Erythroblast (primary cell): ENCODE data around the gene PNMA3.
"Not testable (repeated sequence)": the region's sequence is repeated elsewhere in the genome, so short reads cannot be mapped to it uniquely, and the experiment has no call there.

Experiments used
- GATA1 ChIP-seq: IDR thresholded peaks from 2 replicates; pipeline ENCODE4 v1.6.1; 2011; ENCODE audit warnings: low read depth, mild to moderate bottlenecking, control low read depth, low read length, moderate library complexity
- POLR2A ChIP-seq: IDR thresholded peaks from 2 replicates; pipeline ENCODE4 v1.6.1; 2011; ENCODE audit warnings: mild to moderate bottlenecking, low read length

DNA sequence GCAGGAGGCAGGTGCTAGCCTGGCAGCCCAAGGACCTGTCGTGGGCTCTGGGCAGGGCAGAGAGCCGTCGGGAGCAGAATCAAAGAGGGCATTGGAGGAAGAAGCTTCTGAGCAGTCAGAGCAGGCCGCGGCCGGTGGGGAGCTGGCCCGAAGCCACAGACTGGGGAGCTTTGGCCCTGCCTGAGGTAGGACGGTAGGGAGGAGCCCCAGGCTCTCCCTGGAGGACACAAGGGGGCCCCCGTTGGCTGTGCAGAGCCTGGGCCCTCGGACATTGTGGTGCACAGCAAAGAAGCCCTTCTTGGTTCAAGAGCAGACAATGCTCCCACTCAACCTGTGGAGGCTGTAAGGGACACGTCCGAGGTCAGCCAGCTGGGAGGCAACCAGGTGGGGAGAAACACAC is 10.1 kb downstream of the PNMA3 start:
- not testable (repeated sequence) for TF ChIP-seq POLR2A, GATA1
